Neutrophil (primary cell): ENCODE results near the gene CREB3L1.
A peak's percentile ranks its signal among the peaks of the same experiment; 100 is the strongest.

Experiments
- H3K27ac ChIP-seq: fragments of 200-600 bp; sonication (generic); 2 replicates; pipeline ENCODE4 v1.5.1; 2016; ENCODE audit warnings: mild to moderate bottlenecking, moderate library complexity
- H3K27me3 ChIP-seq: fragments of 200-600 bp; sonication (generic); 2 replicates; pipeline ENCODE4 v1.6.0; 2016; ENCODE audit warnings: mild to moderate bottlenecking
- H3K36me3 ChIP-seq: fragments of 200-600 bp; sonication (generic); 2 replicates; pipeline ENCODE4 v1.5.1; 2017
- H3K4me1 ChIP-seq, 2 experiments: fragments of 200-600 bp in 1 of 2; sonication (generic) in 1 of 2; 1 replicate in 1 of 2; 2 replicates in 1 of 2; pipeline versions ENCODE4 v1.5.1 to v1.6.1; 2013 to 2016; ENCODE audit warnings: low read depth in 1 of 2, low read length in 1 of 2, mild to moderate bottlenecking in 1 of 2, moderate library complexity in 1 of 2; ENCODE audit not compliant: control insufficient read depth in 1 of 2, insufficient read depth in 1 of 2
- H3K4me3 ChIP-seq, 2 experiments: fragments of 200-600 bp in 1 of 2; sonication (generic) in 1 of 2; 1 replicate in 1 of 2; 2 replicates in 1 of 2; pipeline ENCODE4 v1.5.1; 2013 to 2016; ENCODE audit warnings: low read depth in 1 of 2, low read length in 1 of 2, mild to moderate bottlenecking in 1 of 2, moderate library complexity in 1 of 2
- H3K9me3 ChIP-seq: fragments of 200-600 bp; sonication (generic); 2 replicates; pipeline ENCODE4 v1.5.1; 2016
- TF ChIP-seq, protein P1 (sequence below): fragments of 200-600 bp; sonication (generic); IDR thresholded peaks from 2 replicates; pipeline ENCODE4 v1.5.1; 2016; ENCODE audit warnings: antibody characterized with exemption

CREB3L1 gene

DNA sequence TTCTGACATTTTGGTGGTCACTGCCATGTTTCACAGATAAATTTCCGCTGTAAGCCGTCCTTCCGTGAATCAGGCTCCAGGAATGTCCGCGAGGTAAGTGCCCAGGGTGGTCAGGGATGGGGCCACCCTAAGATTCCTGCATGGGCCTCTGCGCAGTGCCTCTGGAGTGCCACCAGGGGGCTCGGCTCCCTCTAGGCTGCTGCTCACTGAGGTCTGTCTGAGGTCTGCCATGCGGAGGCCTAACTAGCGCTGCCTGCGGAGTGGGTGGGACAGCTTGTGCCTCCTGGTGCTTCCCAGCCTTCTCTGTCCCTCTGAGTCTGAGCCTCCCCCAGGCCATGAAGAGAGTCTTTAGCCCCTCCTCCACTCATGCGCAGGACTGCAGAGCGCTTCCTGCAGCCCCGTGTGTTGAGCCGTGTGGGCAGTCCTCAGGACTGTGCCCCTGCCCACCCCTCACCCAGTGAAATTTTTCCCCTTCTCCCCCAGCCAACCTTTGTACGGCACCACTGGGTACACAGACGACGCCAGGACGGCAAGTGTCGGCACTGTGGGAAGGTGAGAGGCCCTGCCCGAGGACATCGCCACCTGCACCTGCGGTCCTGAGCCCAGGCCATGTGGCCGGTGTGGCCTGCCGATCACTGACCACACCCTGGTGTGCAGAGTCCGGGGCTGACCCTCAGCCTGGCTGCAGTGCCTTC, 92.1 kb downstream of the CREB3L1 start:
- no peak overlapping the region for H3K4me3 ChIP-seq
- TF ChIP-seq, protein P1, sequence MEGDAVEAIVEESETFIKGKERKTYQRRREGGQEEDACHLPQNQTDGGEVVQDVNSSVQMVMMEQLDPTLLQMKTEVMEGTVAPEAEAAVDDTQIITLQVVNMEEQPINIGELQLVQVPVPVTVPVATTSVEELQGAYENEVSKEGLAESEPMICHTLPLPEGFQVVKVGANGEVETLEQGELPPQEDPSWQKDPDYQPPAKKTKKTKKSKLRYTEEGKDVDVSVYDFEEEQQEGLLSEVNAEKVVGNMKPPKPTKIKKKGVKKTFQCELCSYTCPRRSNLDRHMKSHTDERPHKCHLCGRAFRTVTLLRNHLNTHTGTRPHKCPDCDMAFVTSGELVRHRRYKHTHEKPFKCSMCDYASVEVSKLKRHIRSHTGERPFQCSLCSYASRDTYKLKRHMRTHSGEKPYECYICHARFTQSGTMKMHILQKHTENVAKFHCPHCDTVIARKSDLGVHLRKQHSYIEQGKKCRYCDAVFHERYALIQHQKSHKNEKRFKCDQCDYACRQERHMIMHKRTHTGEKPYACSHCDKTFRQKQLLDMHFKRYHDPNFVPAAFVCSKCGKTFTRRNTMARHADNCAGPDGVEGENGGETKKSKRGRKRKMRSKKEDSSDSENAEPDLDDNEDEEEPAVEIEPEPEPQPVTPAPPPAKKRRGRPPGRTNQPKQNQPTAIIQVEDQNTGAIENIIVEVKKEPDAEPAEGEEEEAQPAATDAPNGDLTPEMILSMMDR: peak; percentile 74
- peaks cover 9 to 16% of the 10 kb centered on the region in 2 experiments for H3K4me1 ChIP-seq
- H3K27me3 ChIP-seq: no peaks in the 10 kb centered on the region
- H3K27ac ChIP-seq: no peak overlapping the region
- H3K36me3 ChIP-seq: peaks cover 99% of the 10 kb centered on the region
- no peaks in the 10 kb centered on the region for H3K9me3 ChIP-seq

GRCh38 chr11:46370253-46370652, 92.8 kb downstream of the CREB3L1 start:
- H3K9me3 ChIP-seq: no peaks in the 10 kb centered on the region
- no peaks in the 10 kb centered on the region for H3K27me3 ChIP-seq
- no peak overlapping the region for H3K4me3 ChIP-seq
- TF ChIP-seq, protein P1: no peak
- peaks cover 6 to 11% of the 10 kb centered on the region in 2 experiments for H3K4me1 ChIP-seq
- H3K27ac ChIP-seq: no peak overlapping the region
- peaks cover 99% of the 10 kb centered on the region for H3K36me3 ChIP-seq
